Mesenchymal stem cell (in vitro differentiated cells and primary cell): ENCODE data around the gene HRAS.
A peak's percentile ranks its signal among the peaks of the same experiment; 100 is the strongest.

Source experiments
- DNase-seq: peaks from one replicate; pipeline ENCODE4 v3.0.0-alpha.2; 2013
- H2AFZ ChIP-seq: one replicate; pipeline ENCODE4 v1.6.1; 2013; ENCODE audit warnings: low read depth, mild to moderate bottlenecking, control low read depth, inconsistent platforms, low read length, moderate library complexity
- H2AK5ac ChIP-seq: 2 replicates; pipeline ENCODE4 v1.6.1; 2013; ENCODE audit warnings: low read length, moderate library complexity, mild to moderate bottlenecking, inconsistent platforms; ENCODE audit not compliant: severe bottlenecking
- H2BK120ac ChIP-seq: one replicate; pipeline ENCODE4 v1.6.1; 2013; ENCODE audit warnings: low read depth, mild to moderate bottlenecking, inconsistent platforms, low read length, moderate library complexity
- H2BK12ac ChIP-seq, 2 experiments: one replicate each; pipeline ENCODE4 v1.6.1; 2013; ENCODE audit warnings: inconsistent platforms in 2 of 2, low read length in 2 of 2, mild to moderate bottlenecking in 2 of 2, moderate library complexity in 2 of 2, control low read depth in 1 of 2
- H2BK15ac ChIP-seq: one replicate; pipeline ENCODE4 v1.6.1; 2013; ENCODE audit warnings: mild to moderate bottlenecking, low read depth, inconsistent platforms; ENCODE audit not compliant: poor library complexity, severe bottlenecking
- H2BK5ac ChIP-seq: 2 replicates; pipeline ENCODE4 v1.6.1; 2013; ENCODE audit warnings: low read depth, mild to moderate bottlenecking, low read length, control low read depth, inconsistent platforms; ENCODE audit not compliant: poor library complexity, severe bottlenecking
- H3K14ac ChIP-seq, 2 experiments: one replicate each; pipeline ENCODE4 v1.6.1; 2013; ENCODE audit warnings: inconsistent platforms in 2 of 2, low read length in 2 of 2, control low read depth in 1 of 2, mild to moderate bottlenecking in 1 of 2, moderate library complexity in 1 of 2
- H3K18ac ChIP-seq, 2 experiments: one replicate each; pipeline ENCODE4 v1.6.1; 2013; ENCODE audit warnings: inconsistent platforms in 2 of 2, low read length in 2 of 2, control low read depth in 1 of 2, low read depth in 1 of 2, mild to moderate bottlenecking in 1 of 2
- H3K23ac ChIP-seq, 2 experiments: one replicate each; pipeline ENCODE4 v1.6.1; 2013; ENCODE audit warnings: inconsistent platforms in 2 of 2, low read length in 2 of 2, mild to moderate bottlenecking in 2 of 2, moderate library complexity in 2 of 2, control low read depth in 1 of 2
- H3K27ac ChIP-seq: 2 replicates; pipeline ENCODE4 v1.5.1; 2013; ENCODE audit warnings: mild to moderate bottlenecking, moderate library complexity, low read length, control low read depth, inconsistent platforms; ENCODE audit not compliant: poor library complexity, severe bottlenecking
- H3K27me3 ChIP-seq, 2 experiments: 2 replicates each; pipeline versions ENCODE4 v1.6.1 to v1.7.0; 2013; ENCODE audit warnings: low read length in 2 of 2, mild to moderate bottlenecking in 2 of 2, moderate library complexity in 2 of 2, control low read depth in 1 of 2, inconsistent platforms in 1 of 2; ENCODE audit not compliant: control insufficient read depth in 1 of 2, insufficient read depth in 1 of 2
- H3K36me3 ChIP-seq, 2 experiments: 2 replicates each; pipeline versions ENCODE4 v1.6.1 to v1.7.0; 2013; ENCODE audit warnings: low read length in 2 of 2, control low read depth in 1 of 2, inconsistent platforms in 1 of 2, low read depth in 1 of 2, mild to moderate bottlenecking in 1 of 2; ENCODE audit not compliant: insufficient read depth in 2 of 2, control insufficient read depth in 1 of 2
- H3K4ac ChIP-seq, 2 experiments: one replicate each; pipeline ENCODE4 v1.6.1; 2013; ENCODE audit warnings: inconsistent platforms in 2 of 2, low read length in 2 of 2, mild to moderate bottlenecking in 2 of 2, moderate library complexity in 2 of 2, control low read depth in 1 of 2, low read depth in 1 of 2
- H3K4me1 ChIP-seq: 2 replicates; pipeline ENCODE4 v1.6.1; 2013; ENCODE audit warnings: low read depth, low read length, control low read depth; ENCODE audit not compliant: control insufficient read depth, insufficient read depth
- H3K4me2 ChIP-seq: 2 replicates; pipeline ENCODE4 v1.6.1; 2013; ENCODE audit warnings: low read length, mild to moderate bottlenecking, inconsistent platforms; ENCODE audit not compliant: poor library complexity, severe bottlenecking
- H3K4me3 ChIP-seq, 2 experiments: 2 replicates each; pipeline versions ENCODE4 v1.5.1 to v1.7.0; 2013; ENCODE audit warnings: low read length in 2 of 2, mild to moderate bottlenecking in 2 of 2, control low read depth in 1 of 2, low read depth in 1 of 2; ENCODE audit not compliant: insufficient read depth in 1 of 2
- H3K79me1 ChIP-seq: replicated peaks from 2 replicates; pipeline ENCODE4 v1.6.1; 2013; ENCODE audit warnings: mild to moderate bottlenecking, control low read depth, low read length, inconsistent platforms; ENCODE audit not compliant: poor library complexity, severe bottlenecking
- H3K9ac ChIP-seq: 2 replicates; pipeline ENCODE4 v1.7.0; 2013; ENCODE audit warnings: mild to moderate bottlenecking, low read length, moderate library complexity
- H3K9me3 ChIP-seq: 2 replicates; pipeline ENCODE4 v1.7.0; 2013; ENCODE audit warnings: mild to moderate bottlenecking, low read length; ENCODE audit not compliant: control insufficient read depth
- H4K8ac ChIP-seq: one replicate; pipeline ENCODE4 v1.6.1; 2013; ENCODE audit warnings: inconsistent platforms, mild to moderate bottlenecking, low read length, moderate library complexity
- H4K91ac ChIP-seq: one replicate; pipeline ENCODE4 v1.6.1; 2013; ENCODE audit warnings: mild to moderate bottlenecking, low read length, inconsistent platforms
- WGBS: methylation state at CpG from one replicate; pipeline ENCODE4 v1.1.7; 2013; ENCODE audit warnings: mixed read lengths; 5-methylcytosine and 5-hydroxymethylcytosine counted together

The HRAS gene

DNA sequence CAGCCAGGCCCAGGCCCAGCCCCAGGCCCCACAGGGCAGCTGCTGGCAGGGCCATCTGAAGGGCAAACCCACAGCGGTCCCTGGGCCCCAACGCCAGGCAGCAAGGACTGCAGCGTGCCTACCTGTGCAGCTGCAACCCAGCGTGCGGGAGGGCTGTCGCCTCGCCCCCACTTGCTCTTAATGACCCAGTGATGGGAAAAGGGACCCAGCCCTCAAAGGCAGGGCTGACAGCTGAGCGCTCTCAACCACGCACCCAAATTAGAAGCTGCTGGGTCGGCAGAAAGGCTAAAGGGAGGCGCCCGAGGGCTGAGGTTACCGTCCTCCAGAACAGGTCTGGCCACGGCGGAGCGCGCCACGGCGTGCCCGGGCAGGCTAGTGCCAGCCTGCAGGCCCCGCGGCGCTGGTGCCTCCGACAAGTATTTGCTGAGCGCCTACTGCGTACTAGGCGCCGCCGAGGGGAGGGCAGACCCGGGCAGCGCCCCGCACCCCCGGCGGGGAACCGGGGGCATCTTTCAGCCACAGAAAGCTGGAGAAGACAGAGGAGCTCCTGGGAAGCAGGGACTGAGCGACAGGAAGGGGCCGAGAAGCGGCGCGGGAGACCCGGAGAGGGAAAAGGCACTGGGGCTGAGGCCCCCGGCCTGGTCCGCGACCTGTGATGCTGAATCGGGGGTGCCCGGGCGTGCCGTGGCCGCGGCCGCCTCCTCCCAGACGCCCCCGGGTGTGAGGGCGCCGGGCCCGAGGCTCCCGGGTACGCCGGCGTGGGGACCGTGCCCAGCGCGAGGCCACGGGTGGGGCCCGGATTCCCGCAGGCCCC lies 773 bp downstream of the HRAS start:
- Histone ChIP-seq H2BK15ac (peak overlapping the region; percentile 68), H3K4me3 (peak overlapping the region; percentile 84), H3K23ac (peak overlapping the region in 1 of 2 experiments; percentile 99), H2AK5ac (no peak overlapping the region), H3K4me1 (peaks cover 34% of the 10 kb centered on the region), H3K79me1 (peaks cover 12% of the 10 kb centered on the region), H3K4me2 (peak overlapping the region; percentile 79), H4K91ac (peak overlapping the region; percentile 35), H3K9ac (peak overlapping the region; percentile 85), H2BK5ac (no peak overlapping the region), H2AFZ (peak overlapping the region; percentile 11), H2BK120ac (peak overlapping the region; percentile 23), H3K4ac (peak overlapping the region in 1 of 2 experiments; percentile 80), H2BK12ac (peak overlapping the region in 1 of 2 experiments; percentile 49), H3K9me3 (no peaks in the 10 kb centered on the region), H4K8ac (no peak overlapping the region), H3K36me3 (peaks cover 27 to 39% of the 10 kb centered on the region in 2 experiments), H3K14ac (peak overlapping the region in 1 of 2 experiments; percentile 96), H3K18ac (peak overlapping the region; percentile 59 to 82), H3K27ac (no peak overlapping the region), H3K27me3 (peaks cover 0 to 13% of the 10 kb centered on the region in 2 experiments)
- peak; percentile 11 for DNase-seq
- 18% methylated on average over 59 of the region's 66 CpGs for WGBS

DNA sequence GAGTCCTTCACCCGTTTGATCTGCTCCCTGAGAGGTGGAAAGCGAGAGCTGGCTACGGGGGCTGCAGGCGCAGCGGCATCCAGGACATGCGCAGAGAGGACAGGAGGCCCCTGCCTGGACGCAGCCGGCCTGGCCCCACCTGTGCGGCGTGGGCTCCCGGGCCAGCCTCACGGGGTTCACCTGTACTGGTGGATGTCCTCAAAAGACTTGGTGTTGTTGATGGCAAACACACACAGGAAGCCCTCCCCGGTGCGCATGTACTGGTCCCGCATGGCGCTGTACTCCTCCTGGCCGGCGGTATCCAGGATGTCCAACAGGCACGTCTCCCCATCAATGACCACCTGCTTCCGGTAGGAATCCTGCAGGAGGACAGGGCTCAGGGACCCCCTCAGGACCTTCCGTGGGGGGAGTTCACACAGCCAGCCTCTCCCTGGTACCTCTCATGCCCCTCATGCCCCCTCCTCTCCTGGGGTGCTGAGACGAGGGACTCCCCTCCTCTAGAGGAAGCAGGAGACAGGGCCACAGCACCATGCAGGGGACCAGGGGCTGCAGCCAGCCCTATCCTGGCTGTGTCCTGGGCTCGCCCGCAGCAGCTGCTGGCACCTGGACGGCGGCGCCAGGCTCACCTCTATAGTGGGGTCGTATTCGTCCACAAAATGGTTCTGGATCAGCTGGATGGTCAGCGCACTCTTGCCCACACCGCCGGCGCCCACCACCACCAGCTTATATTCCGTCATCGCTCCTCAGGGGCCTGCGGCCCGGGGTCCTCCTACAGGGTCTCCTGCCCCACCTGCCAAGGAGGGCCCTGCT lies 1.6 kb downstream of the HRAS start:
- peak overlapping the region; percentile 84 for H3K4me3 ChIP-seq
- H3K14ac ChIP-seq, result no peak overlapping the region
- no peaks in the 10 kb centered on the region for H3K9me3 ChIP-seq
- H3K4ac ChIP-seq, result no peak overlapping the region
- DNase-seq, result no peak
- no peak overlapping the region for H2BK15ac ChIP-seq
- H3K4me2 ChIP-seq, result peak overlapping the region; percentile 79
- H3K27me3 ChIP-seq, result peaks cover 0 to 12% of the 10 kb centered on the region in 2 experiments
- H4K8ac ChIP-seq, result no peak overlapping the region
- no peak overlapping the region for H2BK5ac ChIP-seq
- no peak overlapping the region for H3K18ac ChIP-seq
- no peak overlapping the region for H2AK5ac ChIP-seq
- no peak overlapping the region for H3K23ac ChIP-seq
- peak overlapping the region; percentile 35 for H4K91ac ChIP-seq
- peaks cover 12% of the 10 kb centered on the region for H3K79me1 ChIP-seq
- peak overlapping the region; percentile 85 for H3K9ac ChIP-seq
- no peak overlapping the region for H2AFZ ChIP-seq
- 97% methylated on average over 37 of the region's 37 CpGs for WGBS
- H3K4me1 ChIP-seq, result peaks cover 34% of the 10 kb centered on the region
- H2BK120ac ChIP-seq, result no peak overlapping the region
- H3K36me3 ChIP-seq, result peaks cover 27 to 47% of the 10 kb centered on the region in 2 experiments
- no peak overlapping the region for H2BK12ac ChIP-seq
- no peak overlapping the region for H3K27ac ChIP-seq

DNA sequence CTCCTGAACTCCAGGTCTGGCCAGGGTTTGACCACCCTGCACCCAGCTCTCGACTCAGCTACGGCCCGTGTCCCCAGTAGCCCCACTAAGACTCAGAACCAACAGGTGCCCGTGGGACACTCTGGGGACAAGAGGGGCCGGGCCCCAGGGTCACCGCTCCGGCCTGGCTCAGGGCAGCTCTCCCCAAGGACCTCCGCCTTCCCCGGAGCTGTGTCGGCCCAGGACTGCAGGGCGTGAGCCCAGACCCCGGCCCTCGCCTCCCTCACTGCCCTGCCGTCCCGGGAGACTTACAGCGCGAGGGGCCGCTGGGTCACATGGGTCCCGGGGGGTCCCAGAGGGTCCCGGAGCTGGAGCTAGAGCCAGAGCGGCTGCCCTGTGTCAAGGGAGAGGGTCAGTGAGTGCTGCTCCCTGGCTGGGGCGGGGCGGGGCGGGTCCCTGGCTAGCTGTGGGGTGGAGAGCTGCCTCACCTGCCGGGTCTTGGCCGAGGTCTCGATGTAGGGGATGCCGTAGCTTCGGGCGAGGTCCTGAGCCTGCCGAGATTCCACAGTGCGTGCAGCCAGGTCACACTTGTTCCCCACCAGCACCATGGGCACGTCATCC lies 2.3 kb downstream of the HRAS start:
- Histone ChIP-seq H2BK5ac (no peak overlapping the region), H3K9me3 (no peaks in the 10 kb centered on the region), H3K79me1 (peaks cover 12% of the 10 kb centered on the region), H4K8ac (no peak overlapping the region), H2BK120ac (no peak overlapping the region), H3K27ac (no peak overlapping the region), H3K4me1 (peaks cover 34% of the 10 kb centered on the region), H2AFZ (no peak overlapping the region), H3K4me2 (no peak overlapping the region), H3K4ac (no peak overlapping the region), H3K36me3 (peaks cover 27 to 50% of the 10 kb centered on the region in 2 experiments), H3K23ac (no peak overlapping the region), H2BK15ac (no peak overlapping the region), H4K91ac (peak overlapping the region; percentile 3), H3K27me3 (peaks cover 0 to 12% of the 10 kb centered on the region in 2 experiments), H3K18ac (no peak overlapping the region), H3K4me3 (no peak overlapping the region), H3K9ac (no peak overlapping the region), H3K14ac (no peak overlapping the region), H2BK12ac (no peak overlapping the region), H2AK5ac (no peak overlapping the region)
- DNase-seq, result no peak
- WGBS, result 98% methylated on average over 32 of the region's 33 CpGs
